Thyroid gland (tissue), 4 donors: Measurements from ENCODE around the gene CSMD2. TPM values are rescaled to one million over a fixed set of nuclear protein-coding genes. Genes with fewer than 3 reads are reported as not detected.

ENCODE experiments used
- DNase-seq, 2 donors: peaks; one replicate each; pipeline ENCODE4 v3.0.0-alpha.2; 2019
- H3K27ac ChIP-seq, 3 donors: fragments of 200-600 bp; sonication (generic); 1 replicate in 2 of 3; 2 replicates in 1 of 3; pipeline ENCODE4 v1.5.1; 2016 to 2019; ENCODE audit warnings: mild to moderate bottlenecking in 1 of 3, moderate library complexity in 1 of 3
- H3K27me3 ChIP-seq: fragments of 200-600 bp; sonication (generic); one replicate; pipeline ENCODE4 v1.5.1; 2019
- H3K36me3 ChIP-seq, 2 donors: fragments of 200-600 bp; sonication (generic); one replicate each; pipeline ENCODE4 v1.5.1; 2016 to 2019
- H3K4me1 ChIP-seq, 2 donors: fragments of 200-600 bp; sonication (generic); one replicate each; pipeline ENCODE4 v1.5.1; 2017 to 2019
- H3K4me3 ChIP-seq, 3 donors: fragments of 200-600 bp; sonication (generic); replicated peaks in 1 of 3; 1 replicate in 2 of 3; 2 replicates in 1 of 3; pipeline ENCODE4 v1.5.1; 2016; ENCODE audit warnings: mild to moderate bottlenecking in 1 of 3
- H3K9me3 ChIP-seq: fragments of 200-600 bp; sonication (generic); one replicate; pipeline ENCODE4 v1.5.1; 2017
- CTCF ChIP-seq, 6 experiments: fragments of 200-600 bp in 3 of 6; fragments of 450-650 bp in 3 of 6; sonication (generic) in 3 of 6; IDR thresholded peaks; one replicate each; pipeline ENCODE4 v1.5.1; 2016 to 2019; ENCODE audit warnings: antibody characterized with exemption in 6 of 6, mild to moderate bottlenecking in 2 of 6, inconsistent platforms in 1 of 6, moderate library complexity in 1 of 6
- POLR2A ChIP-seq, 2 donors: fragments of 450-650 bp; IDR thresholded peaks; one replicate each; pipeline ENCODE4 v1.6.1; 2017; ENCODE audit warnings: antibody characterized with exemption in 2 of 2, mild to moderate bottlenecking in 2 of 2, moderate library complexity in 1 of 2
- WGBS, 2 donors: methylation state at CpG; one replicate each; pipeline ENCODE4 v1.1.5; 2017; 5-methylcytosine and 5-hydroxymethylcytosine counted together
- intact Hi-C: fragments of 100-400 bp; cut with DNase I; formaldehyde crosslinking; loops from one replicate; pipeline ENCODE4 v1.15.1; 2023
- total RNA-seq, 4 donors: library from RNA; depleted of rRNA; stranded (reverse); fragments of >200 nt; gene quantifications; one replicate each; pipeline ENCODE4 v1.2.3, GENCODE V29; 2016

The CSMD2 gene
- total RNA-seq, 4 donors from 2014 or later = 0.10 to 0.45 (median 0.13) TPM; not detected in 1

DNA sequence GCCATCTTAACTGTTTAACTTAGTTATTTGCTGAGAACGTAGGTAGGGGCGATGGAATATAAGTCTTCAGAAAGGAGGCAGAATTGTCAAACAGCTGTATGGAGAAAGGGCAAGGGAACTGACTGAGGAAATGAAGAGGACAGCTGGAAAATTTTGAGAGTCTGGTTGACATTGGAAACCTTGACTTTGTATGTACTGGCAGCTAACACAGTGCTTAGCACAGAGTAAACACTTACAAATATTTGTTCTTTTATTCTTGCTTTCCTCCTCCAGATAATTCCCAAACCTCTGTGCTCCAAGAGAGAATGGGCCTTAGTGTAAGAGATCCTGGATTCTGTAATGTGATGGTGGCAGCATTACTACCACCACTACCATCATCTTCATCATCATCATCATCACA lies 601.3 kb downstream of the CSMD2 start:
- Histone ChIP-seq H3K27me3 (no peaks in the 10 kb centered on the region), H3K4me1 (no peaks in the 10 kb centered on the region), H3K9me3 (no peaks in the 10 kb centered on the region), H3K4me3 (no peak overlapping the region), H3K27ac (no peak overlapping the region), H3K36me3 (no peaks in the 10 kb centered on the region)
- WGBS, 2 donors = 85 to 86% methylated on average over 2 of the region's 2 CpGs
- no peak for TF ChIP-seq POLR2A (IDR thresholded peaks at IDR 0.05)
- no peak for TF ChIP-seq CTCF (IDR thresholded peaks at IDR 0.05)
- intact Hi-C loops = no loop called here
- DNase-seq = no peak

- Histone ChIP-seq H3K4me1 (no peaks in the 10 kb centered on the region), H3K27ac (no peak overlapping the region), H3K9me3 (no peaks in the 10 kb centered on the region), H3K27me3 (no peaks in the 10 kb centered on the region), H3K4me3 (no peak overlapping the region), H3K36me3 (no peaks in the 10 kb centered on the region)
- DNase-seq = no peak
- TF ChIP-seq POLR2A (IDR thresholded peaks at IDR 0.05) = no peak
- TF ChIP-seq CTCF (IDR thresholded peaks at IDR 0.05) = no peak
- 92 to 93% methylated on average over 4 of the region's 4 CpGs for WGBS, 2 donors
- intact Hi-C loops = no loop called here
Measured at GRCh38 chr1:33562563-33562962, 602.5 kb downstream of the CSMD2 start.

DNA sequence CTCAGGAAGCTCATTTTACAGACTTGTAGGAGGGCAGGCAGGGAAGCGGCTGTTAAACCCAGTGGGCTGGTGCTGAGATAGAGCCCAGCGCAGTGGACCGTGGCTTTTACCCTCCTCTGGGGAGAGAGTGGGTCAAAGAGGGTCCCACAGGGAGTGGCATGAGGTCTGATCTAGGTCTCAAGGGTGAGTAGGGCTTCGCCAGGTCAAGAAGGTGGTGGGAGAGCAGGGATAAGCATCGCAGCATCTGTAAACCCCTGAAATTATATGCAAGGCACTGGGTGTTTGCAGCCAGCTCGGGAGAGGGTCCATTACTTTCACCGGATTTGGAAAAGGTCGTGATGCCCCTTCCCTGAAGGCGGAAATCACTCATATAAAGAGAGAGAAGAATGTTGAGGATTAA lies 603.5 kb downstream of the CSMD2 start:
- DNase-seq = no peak
- Histone ChIP-seq H3K36me3 (no peaks in the 10 kb centered on the region), H3K27ac (no peak overlapping the region), H3K4me1 (no peaks in the 10 kb centered on the region), H3K27me3 (no peaks in the 10 kb centered on the region), H3K4me3 (no peak overlapping the region), H3K9me3 (no peaks in the 10 kb centered on the region)
- 90 to 93% methylated on average over 9 of the region's 9 CpGs for WGBS, 2 donors
- no peak for TF ChIP-seq POLR2A (IDR thresholded peaks at IDR 0.05)
- no peak for TF ChIP-seq CTCF (IDR thresholded peaks at IDR 0.05)
- intact Hi-C loops = no loop called here

DNA sequence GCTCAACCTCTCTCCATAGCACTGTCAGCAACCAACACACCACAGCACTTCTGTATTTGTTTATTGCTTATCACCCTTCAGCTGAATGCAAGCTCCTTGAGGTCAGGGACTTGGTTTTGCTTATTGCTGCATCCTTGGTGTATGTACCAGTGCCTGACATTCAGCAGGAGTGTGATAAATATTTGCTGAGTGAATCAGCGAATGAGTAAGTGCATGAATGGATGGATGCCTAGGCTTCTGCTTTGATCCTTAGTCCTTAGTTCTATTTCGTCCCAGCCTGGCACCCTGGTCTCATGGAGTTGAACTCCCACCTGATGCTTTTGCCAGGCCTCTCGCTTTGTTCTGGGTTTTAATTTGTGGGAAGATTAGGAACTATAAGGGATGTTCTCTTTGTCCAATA lies 604.4 kb downstream of the CSMD2 start:
- H3K4me1 ChIP-seq = no peaks in the 10 kb centered on the region
- 92 to 93% methylated on average over 3 of the region's 3 CpGs for WGBS, 2 donors
- no peaks in the 10 kb centered on the region for H3K27me3 ChIP-seq
- H3K36me3 ChIP-seq = no peaks in the 10 kb centered on the region
- no peak overlapping the region for H3K4me3 ChIP-seq
- no peak for TF ChIP-seq POLR2A (IDR thresholded peaks at IDR 0.05)
- no peak for TF ChIP-seq CTCF (IDR thresholded peaks at IDR 0.05)
- no peaks in the 10 kb centered on the region for H3K9me3 ChIP-seq
- intact Hi-C loops = no loop called here
- no peak overlapping the region for H3K27ac ChIP-seq
- DNase-seq = no peak

DNA sequence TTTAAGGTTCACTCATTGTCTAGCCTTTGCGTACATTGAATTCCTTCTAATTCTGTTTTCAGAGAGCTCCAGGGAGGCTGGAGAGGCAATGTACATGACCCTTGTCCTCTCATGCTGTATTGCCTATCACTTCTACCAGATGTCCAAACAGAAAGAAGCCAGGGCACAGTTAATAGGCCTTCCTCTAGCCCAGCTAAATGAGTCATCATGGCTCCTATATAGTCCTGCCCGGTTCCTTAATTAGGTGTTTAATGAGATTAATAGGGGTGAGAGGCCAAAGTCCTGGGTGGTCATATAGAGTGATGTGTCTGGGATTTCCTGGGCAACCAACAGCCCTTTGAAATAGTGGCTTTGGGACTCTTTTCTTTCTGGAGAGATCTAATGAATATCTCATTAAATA lies 616.3 kb downstream of the CSMD2 start:
- H3K36me3 ChIP-seq = no peaks in the 10 kb centered on the region
- H3K27ac ChIP-seq = no peak overlapping the region
- 84 to 96% methylated on average over 2 of the region's 2 CpGs for WGBS, 2 donors
- H3K9me3 ChIP-seq = no peaks in the 10 kb centered on the region
- no peaks in the 10 kb centered on the region for H3K27me3 ChIP-seq
- no peak for DNase-seq
- TF ChIP-seq POLR2A (IDR thresholded peaks at IDR 0.05) = no peak
- no peak for TF ChIP-seq CTCF (IDR thresholded peaks at IDR 0.05)
- H3K4me1 ChIP-seq = no peaks in the 10 kb centered on the region
- intact Hi-C loops = no loop called here
- H3K4me3 ChIP-seq = no peak overlapping the region
